Upper lobe of left lung (tissue), 6 donors: ENCODE measurements around the gene IGSF9. TPM values are rescaled to one million over a fixed set of nuclear protein-coding genes. Genes with fewer than 3 reads are reported as not detected.

ENCODE experiments used
- ATAC-seq, 2 donors: fragments of 200-7000 bp; cut with Tn5 transposase; one replicate each; pipeline ENCODE4 v1.9.1; 2022; ENCODE audit warnings: mild to moderate bottlenecking in 2 of 2, moderate library complexity in 2 of 2; ENCODE audit not compliant: low FRiP score in 2 of 2
- DNase-seq, 2 donors: peaks; one replicate each; pipeline ENCODE4 v3.0.0-alpha.2; 2019 to 2020
- H3K27ac ChIP-seq, 4 donors: fragments of 200-600 bp; sonication (generic); one replicate each; pipeline ENCODE4 v1.5.1; 2016 to 2019
- H3K27me3 ChIP-seq, 4 donors: fragments of 200-600 bp; sonication (generic); one replicate each; pipeline ENCODE4 v1.5.1; 2017 to 2019
- H3K36me3 ChIP-seq, 4 donors: fragments of 200-600 bp; sonication (generic); one replicate each; pipeline ENCODE4 v1.5.1; 2016 to 2019
- H3K4me1 ChIP-seq, 4 donors: fragments of 200-600 bp; sonication (generic); one replicate each; pipeline ENCODE4 v1.5.1; 2018 to 2019
- H3K4me3 ChIP-seq, 4 donors: fragments of 200-600 bp; sonication (generic); one replicate each; pipeline ENCODE4 v1.5.1; 2017 to 2019; ENCODE audit warnings: mild to moderate bottlenecking in 2 of 4, moderate library complexity in 1 of 4
- H3K9me3 ChIP-seq, 4 donors: fragments of 200-600 bp; sonication (generic); one replicate each; pipeline ENCODE4 v1.5.1; 2018 to 2019
- EP300 ChIP-seq, 4 donors: sonication (generic); formaldehyde crosslinking; IDR thresholded peaks; one replicate each; pipeline ENCODE4 v1.5.1; 2017; ENCODE audit warnings: antibody characterized with exemption in 4 of 4, control low read depth in 2 of 4
- POLR2A ChIP-seq, 4 donors: fragments of 450-650 bp; IDR thresholded peaks; one replicate each; pipeline ENCODE4 v1.5.1; 2016 to 2017; ENCODE audit warnings: antibody characterized with exemption in 4 of 4, mild to moderate bottlenecking in 2 of 4
- POLR2AphosphoS5 ChIP-seq, 2 donors: sonication (generic); formaldehyde crosslinking; IDR thresholded peaks; one replicate each; pipeline ENCODE4 v1.5.1; 2017; ENCODE audit warnings: antibody characterized with exemption in 2 of 2
- WGBS, 2 donors: methylation state at CpG; one replicate each; pipeline ENCODE4 v1.1.5; 2017 to 2018; 5-methylcytosine and 5-hydroxymethylcytosine counted together
- total RNA-seq, 6 donors: library from RNA; depleted of rRNA in 4 of 6; stranded (reverse); fragments of >200 nt in 4 of 6; gene quantifications; one replicate each; pipeline versions ENCODE4 v1.1.0 to v1.2.1, GENCODE V29; 2016 to 2021
- TF ChIP-seq, protein P1 (sequence below), 6 experiments: fragments of 450-650 bp in 4 of 6; fragments of 200-600 bp in 2 of 6; sonication (generic) in 2 of 6; IDR thresholded peaks; one replicate each; pipeline ENCODE4 v1.5.1; 2016 to 2019; ENCODE audit warnings: antibody characterized with exemption in 6 of 6
- donor health status: DM: no; HTN: no; CAD: no; lungs with moderate emphysema.
- donor health status: DM: no; HTN: yes; CAD: no; lungs with severe emphysema.

Gene IGSF9
- total RNA-seq, 6 donors from 2014 or later = 0.55 to 2.3 (median 1.5) TPM

DNA sequence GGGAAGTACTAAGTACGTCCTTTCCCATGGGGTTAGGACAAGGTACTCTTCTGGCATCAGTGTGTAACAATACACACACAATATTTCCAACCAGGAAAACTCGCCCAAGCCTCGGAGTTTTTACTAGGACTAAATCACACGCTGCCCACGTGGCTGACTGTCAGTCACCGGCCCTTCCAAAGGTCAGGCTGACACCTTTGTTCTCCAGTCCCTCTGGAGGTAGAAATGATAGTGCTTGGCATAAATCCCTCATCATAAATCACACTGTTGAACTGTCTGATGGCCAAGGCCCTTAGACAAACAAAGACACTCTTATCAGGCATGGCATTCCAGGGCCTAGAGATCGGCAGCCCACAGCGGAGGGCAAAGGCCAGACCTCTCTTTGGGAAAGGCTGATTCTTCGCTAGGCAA is 25.5 kb upstream of the IGSF9 start:
- H3K27ac ChIP-seq = no peak overlapping the region
- TF ChIP-seq EP300 (IDR thresholded peaks at IDR 0.05) (no peak), POLR2AphosphoS5 (IDR thresholded peaks at IDR 0.05) (no peak), POLR2A (IDR thresholded peaks at IDR 0.05) (no peak)
- TF ChIP-seq, protein P1, sequence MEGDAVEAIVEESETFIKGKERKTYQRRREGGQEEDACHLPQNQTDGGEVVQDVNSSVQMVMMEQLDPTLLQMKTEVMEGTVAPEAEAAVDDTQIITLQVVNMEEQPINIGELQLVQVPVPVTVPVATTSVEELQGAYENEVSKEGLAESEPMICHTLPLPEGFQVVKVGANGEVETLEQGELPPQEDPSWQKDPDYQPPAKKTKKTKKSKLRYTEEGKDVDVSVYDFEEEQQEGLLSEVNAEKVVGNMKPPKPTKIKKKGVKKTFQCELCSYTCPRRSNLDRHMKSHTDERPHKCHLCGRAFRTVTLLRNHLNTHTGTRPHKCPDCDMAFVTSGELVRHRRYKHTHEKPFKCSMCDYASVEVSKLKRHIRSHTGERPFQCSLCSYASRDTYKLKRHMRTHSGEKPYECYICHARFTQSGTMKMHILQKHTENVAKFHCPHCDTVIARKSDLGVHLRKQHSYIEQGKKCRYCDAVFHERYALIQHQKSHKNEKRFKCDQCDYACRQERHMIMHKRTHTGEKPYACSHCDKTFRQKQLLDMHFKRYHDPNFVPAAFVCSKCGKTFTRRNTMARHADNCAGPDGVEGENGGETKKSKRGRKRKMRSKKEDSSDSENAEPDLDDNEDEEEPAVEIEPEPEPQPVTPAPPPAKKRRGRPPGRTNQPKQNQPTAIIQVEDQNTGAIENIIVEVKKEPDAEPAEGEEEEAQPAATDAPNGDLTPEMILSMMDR (IDR thresholded peaks at IDR 0.05) = no peak
- no peak overlapping the region for H3K4me3 ChIP-seq
- H3K27me3 ChIP-seq = no peaks in the 10 kb centered on the region
- no peaks in the 10 kb centered on the region for H3K36me3 ChIP-seq
- no peaks in the 10 kb centered on the region for H3K4me1 ChIP-seq
- DNase-seq (no peak), ATAC-seq (no peak)
- no peaks in the 10 kb centered on the region for H3K9me3 ChIP-seq
- 57 to 64% methylated on average over 8 to 9 of the region's 9 CpGs for WGBS, 2 donors

DNA sequence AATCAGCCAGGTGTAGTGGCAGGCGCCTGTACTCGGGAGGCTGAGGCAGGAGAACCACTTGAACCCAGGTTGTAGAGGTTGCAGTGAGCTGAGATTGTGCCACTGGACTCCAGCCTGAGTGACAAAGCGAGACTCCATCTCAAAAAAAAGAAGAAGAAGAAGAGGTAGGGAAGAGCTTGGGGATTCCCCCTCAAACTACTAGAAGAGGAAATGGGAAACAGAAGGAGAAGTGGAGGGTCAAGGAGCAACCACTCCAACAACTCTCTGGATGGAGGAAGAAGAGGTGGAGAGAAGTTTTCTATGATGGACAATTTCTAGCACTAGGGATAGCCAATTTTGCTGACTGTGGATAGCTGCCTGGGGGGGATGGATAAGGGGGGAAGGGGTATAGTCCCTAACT is 23.5 kb upstream of the IGSF9 start:
- Histone ChIP-seq H3K4me1 (no peaks in the 10 kb centered on the region), H3K36me3 (no peaks in the 10 kb centered on the region), H3K9me3 (no peaks in the 10 kb centered on the region), H3K4me3 (no peak overlapping the region), H3K27me3 (no peaks in the 10 kb centered on the region), H3K27ac (no peak overlapping the region)
- DNase-seq (no peak), ATAC-seq (no peak)
- WGBS, 2 donors = 89 to 95% methylated on average over 3 of the region's 3 CpGs
- TF ChIP-seq POLR2AphosphoS5 (IDR thresholded peaks at IDR 0.05) = no peak
- TF ChIP-seq, protein P1 (IDR thresholded peaks at IDR 0.05) = no peak
- TF ChIP-seq EP300 (IDR thresholded peaks at IDR 0.05) = no peak
- no peak for TF ChIP-seq POLR2A (IDR thresholded peaks at IDR 0.05)

DNA sequence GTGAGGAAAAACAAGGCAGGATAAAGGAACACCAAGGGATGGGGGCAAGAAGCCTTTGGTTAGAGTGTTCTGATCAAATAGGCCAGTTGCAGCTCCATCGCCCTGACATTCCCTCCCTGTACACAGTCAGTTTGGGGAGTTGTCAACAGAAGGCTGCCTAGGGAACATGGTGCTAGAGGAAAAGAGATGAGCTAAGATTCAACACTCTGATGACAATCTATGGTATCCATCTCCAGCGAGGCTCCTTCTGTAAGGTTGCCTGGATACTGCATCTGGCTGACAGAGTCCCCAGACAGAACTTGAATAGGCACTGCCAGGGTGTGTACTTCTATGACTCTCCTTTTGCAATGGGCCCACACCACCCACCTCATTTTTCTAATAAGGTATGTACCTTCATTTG is 19.9 kb upstream of the IGSF9 start:
- H3K4me3 ChIP-seq = no peak overlapping the region
- no peak for TF ChIP-seq POLR2A (IDR thresholded peaks at IDR 0.05)
- TF ChIP-seq POLR2AphosphoS5 (IDR thresholded peaks at IDR 0.05) = no peak
- TF ChIP-seq, protein P1 (IDR thresholded peaks at IDR 0.05) = no peak
- no peak for TF ChIP-seq EP300 (IDR thresholded peaks at IDR 0.05)
- H3K4me1 ChIP-seq = no peaks in the 10 kb centered on the region
- DNase-seq = no peak
- no peak overlapping the region for H3K27ac ChIP-seq
- ATAC-seq = no peak
- no peaks in the 10 kb centered on the region for H3K9me3 ChIP-seq
- WGBS, 2 donors = 89 to 92% methylated on average over 2 of the region's 2 CpGs
- H3K36me3 ChIP-seq = no peaks in the 10 kb centered on the region
- H3K27me3 ChIP-seq = no peaks in the 10 kb centered on the region

DNA sequence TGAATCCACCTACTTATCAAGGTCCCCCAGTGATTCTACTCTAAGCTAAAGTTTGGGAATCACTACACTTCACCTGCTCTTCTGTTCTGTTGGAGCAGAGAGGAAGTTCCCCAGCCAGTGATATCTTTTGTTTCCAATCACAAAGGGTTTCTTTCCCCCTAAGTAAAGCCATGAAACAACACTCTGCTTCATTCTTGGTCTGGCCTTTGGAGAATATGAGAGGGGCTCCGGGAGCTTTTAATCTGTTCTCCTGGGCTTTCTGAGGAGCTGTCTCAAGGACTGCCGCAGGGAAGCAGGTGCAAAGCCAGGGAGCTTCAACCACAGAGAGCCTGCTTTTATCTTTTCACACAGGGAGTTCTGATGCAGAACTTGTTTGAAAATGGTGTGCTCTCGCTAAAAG is 18.7 kb upstream of the IGSF9 start:
- Histone ChIP-seq H3K27ac (no peak overlapping the region), H3K9me3 (no peaks in the 10 kb centered on the region), H3K4me1 (no peaks in the 10 kb centered on the region), H3K36me3 (no peaks in the 10 kb centered on the region), H3K4me3 (no peak overlapping the region), H3K27me3 (no peaks in the 10 kb centered on the region)
- TF ChIP-seq, protein P1 (IDR thresholded peaks at IDR 0.05) = no peak
- no peak for TF ChIP-seq POLR2AphosphoS5 (IDR thresholded peaks at IDR 0.05)
- TF ChIP-seq EP300 (IDR thresholded peaks at IDR 0.05) = no peak
- TF ChIP-seq POLR2A (IDR thresholded peaks at IDR 0.05) = no peak
- WGBS, 2 donors = 67 to 76% methylated on average over 3 of the region's 3 CpGs
- ATAC-seq = no peak
- DNase-seq = no peak

DNA sequence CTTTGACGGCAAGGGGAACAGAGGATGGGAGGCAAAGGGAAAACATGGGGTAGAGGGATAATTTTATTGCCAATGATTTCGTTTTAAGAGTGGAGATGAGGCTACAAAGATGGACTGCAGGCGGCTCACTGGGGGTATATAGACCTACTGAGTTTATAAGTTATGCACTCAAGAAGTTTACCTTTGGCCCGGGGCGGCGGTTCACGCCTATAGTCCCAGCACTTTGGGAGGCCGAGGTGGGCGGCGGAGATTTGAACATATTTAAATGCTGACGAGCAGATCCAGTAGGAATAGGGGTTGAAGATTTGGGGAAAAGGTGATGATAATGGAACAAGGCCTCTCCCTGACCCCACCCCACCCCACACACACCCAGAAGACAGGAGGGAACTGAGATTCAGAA is 16.8 kb upstream of the IGSF9 start:
- H3K4me1 ChIP-seq = no peaks in the 10 kb centered on the region
- no peaks in the 10 kb centered on the region for H3K9me3 ChIP-seq
- H3K27ac ChIP-seq = no peak overlapping the region
- no peaks in the 10 kb centered on the region for H3K36me3 ChIP-seq
- no peaks in the 10 kb centered on the region for H3K27me3 ChIP-seq
- ATAC-seq (no peak), DNase-seq (no peak)
- TF ChIP-seq EP300 (IDR thresholded peaks at IDR 0.05) (no peak), POLR2AphosphoS5 (IDR thresholded peaks at IDR 0.05) (no peak)
- TF ChIP-seq, protein P1 (IDR thresholded peaks at IDR 0.05) = no peak
- no peak overlapping the region for H3K4me3 ChIP-seq
- WGBS, 2 donors = 92 to 93% methylated on average over 11 of the region's 11 CpGs
